ENCODE data around the gene ACTG1. TPM values are rescaled to one million over a fixed set of nuclear protein-coding genes. Genes with fewer than 3 reads are reported as not detected.

Gene ACTG1
- total and polyA plus RNA-seq, 2 experiments from 2014 or later = 1,036 to 2,883 TPM

- TF ChIP-seq CTCF (IDR thresholded peaks at IDR 0.05; ENCODE audit: low read depth, low read length) = peak; percentile 30
- Histone ChIP-seq H3K27ac (no peak within 1 kb of the TSS), H3K4me3 (no peak within 1 kb of the TSS), H3K9me3 (ENCODE audit: low read depth) (no peaks in the 10 kb centered on the region), H3K27me3 (no peaks in the 10 kb centered on the region), H3K4me1 (ENCODE audit: low read depth) (peaks cover 6% of the 10 kb centered on the region), H3K36me3 (no peaks in the 10 kb centered on the region)
- peak in 1 of 2 donors; percentile 30 for DNase-seq (ENCODE audit: low read depth in 1 of 2, low spot score in 1 of 2)
Measured at GRCh38 chr17:81527591-81528383, 15.2 kb upstream of the ACTG1 start, which contains the start of gene FSCN2. TSS of gene FSCN2 (plus strand) at chr17:81528377. CDS start at chr17:81528532, 155 bp downstream.

- no peak overlapping the region for H3K27ac ChIP-seq
- peaks cover 6% of the 10 kb centered on the region for H3K4me1 ChIP-seq (ENCODE audit: low read depth)
- no peaks in the 10 kb centered on the region for H3K27me3 ChIP-seq
- no peaks in the 10 kb centered on the region for H3K36me3 ChIP-seq
- no peak overlapping the region for H3K4me3 ChIP-seq
- no peak for TF ChIP-seq CTCF (IDR thresholded peaks at IDR 0.05; ENCODE audit: low read depth, low read length)
- H3K9me3 ChIP-seq (ENCODE audit: low read depth) = no peaks in the 10 kb centered on the region
- DNase-seq (ENCODE audit: low read depth in 1 of 2, low spot score in 1 of 2) = no peak
Measured at GRCh38 chr17:81526662-81527571, 14.3 kb upstream of the ACTG1 start.

- no peak overlapping the region for H3K4me3 ChIP-seq
- DNase-seq (ENCODE audit: low read depth in 1 of 2, low spot score in 1 of 2) = no peak
- TF ChIP-seq CTCF (IDR thresholded peaks at IDR 0.05; ENCODE audit: low read depth, low read length) = no peak
- H3K36me3 ChIP-seq = no peaks in the 10 kb centered on the region
- H3K4me1 ChIP-seq (ENCODE audit: low read depth) = peaks cover 14% of the 10 kb centered on the region
- H3K27me3 ChIP-seq = peaks cover 5% of the 10 kb centered on the region
- H3K9me3 ChIP-seq (ENCODE audit: low read depth) = no peaks in the 10 kb centered on the region
- H3K27ac ChIP-seq = no peak overlapping the region
Measured at GRCh38 chr17:81524865-81525159, 12.2 kb upstream of the ACTG1 start.

- Histone ChIP-seq H3K36me3 (no peaks in the 10 kb centered on the region), H3K4me3 (no peak overlapping the region), H3K27me3 (peaks cover 5% of the 10 kb centered on the region), H3K9me3 (ENCODE audit: low read depth) (no peaks in the 10 kb centered on the region), H3K27ac (no peak overlapping the region), H3K4me1 (ENCODE audit: low read depth) (peaks cover 18% of the 10 kb centered on the region)
- no peak for DNase-seq (ENCODE audit: low read depth in 1 of 2, low spot score in 1 of 2)
- TF ChIP-seq CTCF (IDR thresholded peaks at IDR 0.05; ENCODE audit: low read depth, low read length) = no peak
Measured at GRCh38 chr17:81524039-81524864, 11.7 kb upstream of the ACTG1 start.

- Histone ChIP-seq H3K4me1 (ENCODE audit: low read depth) (peaks cover 20% of the 10 kb centered on the region), H3K27ac (no peak overlapping the region), H3K4me3 (no peak overlapping the region), H3K9me3 (ENCODE audit: low read depth) (no peaks in the 10 kb centered on the region), H3K36me3 (no peaks in the 10 kb centered on the region), H3K27me3 (peaks cover 5% of the 10 kb centered on the region)
- TF ChIP-seq CTCF (IDR thresholded peaks at IDR 0.05; ENCODE audit: low read depth, low read length) = no peak
- DNase-seq (ENCODE audit: low read depth in 1 of 2, low spot score in 1 of 2) = peak in 1 of 2 donors; percentile 27
Measured at GRCh38 chr17:81523402-81524038, 10.9 kb upstream of the ACTG1 start.
